ENCODE measurements around the gene FNBP1.

Gene FNBP1

GRCh38 chr9:129889941-129890717 is 152.9 kb downstream of the FNBP1 start:
- FAIRE-seq = no peak
- no peak for TF ChIP-seq POLR2A (IDR thresholded peaks at IDR 0.05; ENCODE audit: low read depth, low read length)
- no peak for DNase-seq (ENCODE audit: insufficient read length, low spot score)

GRCh38 chr9:129889122-129889940 is 153.7 kb downstream of the FNBP1 start:
- no peak for FAIRE-seq
- TF ChIP-seq POLR2A (IDR thresholded peaks at IDR 0.05; ENCODE audit: low read depth, low read length) = no peak
- DNase-seq (ENCODE audit: insufficient read length, low spot score) = no peak

- FAIRE-seq (no peak), DNase-seq (ENCODE audit: insufficient read length, low spot score) (no peak)
- no peak for TF ChIP-seq POLR2A (IDR thresholded peaks at IDR 0.05; ENCODE audit: low read depth, low read length)
These were observed 154.5 kb downstream of the FNBP1 start for GRCh38 chr9:129888293-129889121.

GRCh38 chr9:129887334-129888292 is 155.4 kb downstream of the FNBP1 start:
- DNase-seq (ENCODE audit: insufficient read length, low spot score) = no peak
- FAIRE-seq = no peak
- no peak for TF ChIP-seq POLR2A (IDR thresholded peaks at IDR 0.05; ENCODE audit: low read depth, low read length)

GRCh38 chr9:129886226-129887174 is 156.5 kb downstream of the FNBP1 start:
- TF ChIP-seq POLR2A (IDR thresholded peaks at IDR 0.05; ENCODE audit: low read depth, low read length) = no peak
- FAIRE-seq (no peak), DNase-seq (ENCODE audit: insufficient read length, low spot score) (no peak)

- DNase-seq (ENCODE audit: insufficient read length, low spot score) = peak; percentile 88
- no peak for FAIRE-seq
- TF ChIP-seq POLR2A (IDR thresholded peaks at IDR 0.05; ENCODE audit: low read depth, low read length) = no peak
These were observed 157.3 kb downstream of the FNBP1 start for GRCh38 chr9:129885670-129886106.

GRCh38 chr9:129885018-129885669 is 157.8 kb downstream of the FNBP1 start:
- DNase-seq (ENCODE audit: insufficient read length, low spot score) (no peak), FAIRE-seq (no peak)
- TF ChIP-seq POLR2A (IDR thresholded peaks at IDR 0.05; ENCODE audit: low read depth, low read length) = no peak

- FAIRE-seq = peak; percentile 87
- no peak for TF ChIP-seq POLR2A (IDR thresholded peaks at IDR 0.05; ENCODE audit: low read depth, low read length)
- peak; percentile 81 for DNase-seq (ENCODE audit: insufficient read length, low spot score)
These were observed 158.6 kb downstream of the FNBP1 start for GRCh38 chr9:129884220-129885017.

- TF ChIP-seq POLR2A (IDR thresholded peaks at IDR 0.05; ENCODE audit: low read depth, low read length) = no peak
- no peak for DNase-seq (ENCODE audit: insufficient read length, low spot score)
- no peak for FAIRE-seq
These were observed 161.3 kb downstream of the FNBP1 start for GRCh38 chr9:129881547-129882324.

Measured in H54 (cell line).